Neuron (in vitro differentiated cells): ENCODE results near the gene SLCO1B3.

Source experiments
- H2AFZ ChIP-seq: one replicate; pipeline ENCODE4 v1.6.1; 2013; ENCODE audit warnings: low read depth, mild to moderate bottlenecking, inconsistent platforms, low read length, moderate library complexity
- H3K27me3 ChIP-seq: one replicate; pipeline ENCODE4 v1.6.1; 2013; ENCODE audit warnings: low read length; ENCODE audit not compliant: insufficient read depth
- H3K36me3 ChIP-seq: one replicate; pipeline ENCODE4 v1.6.1; 2013; ENCODE audit warnings: low read length; ENCODE audit not compliant: insufficient read depth
- H3K4me1 ChIP-seq: one replicate; pipeline ENCODE4 v1.6.1; 2013; ENCODE audit warnings: low read length; ENCODE audit not compliant: insufficient read depth
- H3K4me3 ChIP-seq: 2 replicates; pipeline ENCODE4 v1.5.1; 2013; ENCODE audit warnings: mild to moderate bottlenecking, low read length, moderate library complexity
- H3K9me3 ChIP-seq: one replicate; pipeline ENCODE4 v1.6.1; 2013; ENCODE audit warnings: low read length

The SLCO1B3 gene

GRCh38 chr12:20822925-20823324 is 12.4 kb downstream of the SLCO1B3 start:
- H3K27me3 ChIP-seq: no peaks in the 10 kb centered on the region
- no peaks in the 10 kb centered on the region for H3K36me3 ChIP-seq
- no peaks in the 10 kb centered on the region for H3K4me1 ChIP-seq
- no peaks in the 10 kb centered on the region for H3K9me3 ChIP-seq
- H3K4me3 ChIP-seq: no peak overlapping the region
- no peak overlapping the region for H2AFZ ChIP-seq

GRCh38 chr12:20829919-20830318 is 19.4 kb downstream of the SLCO1B3 start:
- Histone ChIP-seq H3K9me3 (no peaks in the 10 kb centered on the region), H3K27me3 (no peaks in the 10 kb centered on the region), H3K4me3 (no peak overlapping the region), H2AFZ (no peak overlapping the region), H3K4me1 (no peaks in the 10 kb centered on the region), H3K36me3 (no peaks in the 10 kb centered on the region)

GRCh38 chr12:20830456-20830855 is 20.0 kb downstream of the SLCO1B3 start:
- H2AFZ ChIP-seq: no peak overlapping the region
- H3K4me1 ChIP-seq: no peaks in the 10 kb centered on the region
- H3K4me3 ChIP-seq: no peak overlapping the region
- no peaks in the 10 kb centered on the region for H3K27me3 ChIP-seq
- H3K36me3 ChIP-seq: no peaks in the 10 kb centered on the region
- no peaks in the 10 kb centered on the region for H3K9me3 ChIP-seq

GRCh38 chr12:20832911-20833310 is 22.4 kb downstream of the SLCO1B3 start:
- Histone ChIP-seq H3K36me3 (no peaks in the 10 kb centered on the region), H3K27me3 (no peaks in the 10 kb centered on the region), H3K9me3 (no peaks in the 10 kb centered on the region), H3K4me1 (no peaks in the 10 kb centered on the region), H3K4me3 (no peak overlapping the region), H2AFZ (no peak overlapping the region)

GRCh38 chr12:20852649-20853048 is 42.1 kb downstream of the SLCO1B3 start:
- Histone ChIP-seq H3K9me3 (no peaks in the 10 kb centered on the region), H3K4me1 (no peaks in the 10 kb centered on the region), H3K27me3 (no peaks in the 10 kb centered on the region), H2AFZ (no peak overlapping the region), H3K4me3 (no peak overlapping the region), H3K36me3 (no peaks in the 10 kb centered on the region)

GRCh38 chr12:20863056-20863455 is 52.6 kb downstream of the SLCO1B3 start:
- H3K9me3 ChIP-seq: no peaks in the 10 kb centered on the region
- no peaks in the 10 kb centered on the region for H3K36me3 ChIP-seq
- no peaks in the 10 kb centered on the region for H3K27me3 ChIP-seq
- H3K4me1 ChIP-seq: peaks cover 2% of the 10 kb centered on the region
- no peak overlapping the region for H3K4me3 ChIP-seq
- no peak overlapping the region for H2AFZ ChIP-seq

- no peaks in the 10 kb centered on the region for H3K36me3 ChIP-seq
- H3K9me3 ChIP-seq: no peaks in the 10 kb centered on the region
- peaks cover 4% of the 10 kb centered on the region for H3K4me1 ChIP-seq
Observed at GRCh38 chr12:20865873-20866272, 55.4 kb downstream of the SLCO1B3 start.

GRCh38 chr12:20868277-20868676 is 57.8 kb downstream of the SLCO1B3 start:
- H3K36me3 ChIP-seq: no peaks in the 10 kb centered on the region
- H3K9me3 ChIP-seq: no peaks in the 10 kb centered on the region

More at GRCh38 chr12:20865873-20866272, 55.4 kb downstream of the SLCO1B3 start:
- H2AFZ ChIP-seq: no peak overlapping the region
- H3K27me3 ChIP-seq: no peaks in the 10 kb centered on the region
- H3K4me3 ChIP-seq: no peak overlapping the region

GRCh38 chr12:20883288-20883687 is 72.8 kb downstream of the SLCO1B3 start:
- H3K9me3 ChIP-seq: no peaks in the 10 kb centered on the region
- no peak overlapping the region for H2AFZ ChIP-seq
- H3K27me3 ChIP-seq: no peaks in the 10 kb centered on the region
- H3K36me3 ChIP-seq: no peaks in the 10 kb centered on the region
- H3K4me3 ChIP-seq: no peak overlapping the region
- H3K4me1 ChIP-seq: no peaks in the 10 kb centered on the region

More at GRCh38 chr12:20868277-20868676, 57.8 kb downstream of the SLCO1B3 start:
- Histone ChIP-seq H3K4me1 (peaks cover 4% of the 10 kb centered on the region), H3K4me3 (no peak overlapping the region), H3K27me3 (no peaks in the 10 kb centered on the region), H2AFZ (no peak overlapping the region)

GRCh38 chr12:20885116-20885515 is 74.6 kb downstream of the SLCO1B3 start:
- no peaks in the 10 kb centered on the region for H3K9me3 ChIP-seq
- H2AFZ ChIP-seq: no peak overlapping the region
- no peaks in the 10 kb centered on the region for H3K36me3 ChIP-seq
- no peak overlapping the region for H3K4me3 ChIP-seq
- H3K4me1 ChIP-seq: no peaks in the 10 kb centered on the region
- H3K27me3 ChIP-seq: no peaks in the 10 kb centered on the region

GRCh38 chr12:20885552-20885951 is 75.0 kb downstream of the SLCO1B3 start:
- Histone ChIP-seq H3K27me3 (no peaks in the 10 kb centered on the region), H3K4me3 (no peak overlapping the region), H3K36me3 (no peaks in the 10 kb centered on the region), H3K9me3 (no peaks in the 10 kb centered on the region), H3K4me1 (no peaks in the 10 kb centered on the region), H2AFZ (no peak overlapping the region)

- no peaks in the 10 kb centered on the region for H3K27me3 ChIP-seq
- H3K9me3 ChIP-seq: no peaks in the 10 kb centered on the region
- no peak overlapping the region for H2AFZ ChIP-seq
- H3K4me3 ChIP-seq: no peak overlapping the region
- H3K36me3 ChIP-seq: no peaks in the 10 kb centered on the region
- no peaks in the 10 kb centered on the region for H3K4me1 ChIP-seq
Observed at GRCh38 chr12:20917269-20917668, 106.8 kb downstream of the SLCO1B3 start.

- Histone ChIP-seq H3K4me1 (no peaks in the 10 kb centered on the region), H3K9me3 (no peaks in the 10 kb centered on the region), H2AFZ (no peak overlapping the region), H3K36me3 (no peaks in the 10 kb centered on the region), H3K4me3 (no peak overlapping the region), H3K27me3 (no peaks in the 10 kb centered on the region)
Observed at GRCh38 chr12:20917819-20918218, 107.3 kb downstream of the SLCO1B3 start.

GRCh38 chr12:20931894-20932293 is 121.4 kb downstream of the SLCO1B3 start:
- H3K9me3 ChIP-seq: no peaks in the 10 kb centered on the region
- H2AFZ ChIP-seq: no peak overlapping the region
- H3K4me3 ChIP-seq: no peak overlapping the region
- no peaks in the 10 kb centered on the region for H3K4me1 ChIP-seq
- H3K36me3 ChIP-seq: no peaks in the 10 kb centered on the region
- no peaks in the 10 kb centered on the region for H3K27me3 ChIP-seq
